ENCODE results near the gene MRGPRD.

DNA sequence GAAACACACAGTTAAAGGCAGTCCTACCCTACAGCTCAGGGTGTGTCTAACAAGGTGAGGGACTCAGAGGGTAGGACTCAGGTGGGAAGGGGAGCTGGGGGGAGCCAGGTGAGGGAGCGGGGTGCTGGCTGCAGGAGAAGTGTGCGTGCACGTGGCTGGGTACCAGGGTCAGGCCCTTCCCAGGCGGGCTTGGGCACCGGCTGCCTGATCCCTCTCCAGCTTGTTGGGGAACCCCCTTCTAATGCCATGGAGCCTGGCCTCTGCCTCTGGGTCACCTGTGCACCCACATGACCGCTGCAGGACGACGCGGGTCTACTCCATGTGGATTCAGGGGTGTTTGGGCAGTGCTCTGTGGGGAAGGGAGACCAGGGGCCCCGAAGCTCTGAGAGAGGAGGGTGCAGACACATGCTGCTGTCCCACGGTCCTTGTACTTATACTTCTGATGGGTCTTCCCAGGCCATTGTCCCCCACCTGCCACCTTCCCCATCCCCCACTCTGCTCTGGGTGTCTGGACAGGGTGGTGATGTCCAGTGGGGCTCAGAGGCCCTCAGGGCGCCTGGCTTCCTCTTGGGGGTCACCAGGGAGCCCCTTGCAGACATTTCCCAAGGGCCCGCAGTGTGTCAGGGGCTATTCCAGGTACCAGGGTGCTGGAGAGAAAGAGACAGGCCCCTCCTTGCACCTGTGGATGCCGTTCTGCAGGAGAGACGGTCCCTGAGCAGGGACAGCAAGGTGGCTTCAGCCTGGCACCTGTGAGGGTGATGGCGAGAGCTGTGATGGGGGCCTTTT, 10.4 kb upstream of the MRGPRD start:
- TF ChIP-seq, protein P1, sequence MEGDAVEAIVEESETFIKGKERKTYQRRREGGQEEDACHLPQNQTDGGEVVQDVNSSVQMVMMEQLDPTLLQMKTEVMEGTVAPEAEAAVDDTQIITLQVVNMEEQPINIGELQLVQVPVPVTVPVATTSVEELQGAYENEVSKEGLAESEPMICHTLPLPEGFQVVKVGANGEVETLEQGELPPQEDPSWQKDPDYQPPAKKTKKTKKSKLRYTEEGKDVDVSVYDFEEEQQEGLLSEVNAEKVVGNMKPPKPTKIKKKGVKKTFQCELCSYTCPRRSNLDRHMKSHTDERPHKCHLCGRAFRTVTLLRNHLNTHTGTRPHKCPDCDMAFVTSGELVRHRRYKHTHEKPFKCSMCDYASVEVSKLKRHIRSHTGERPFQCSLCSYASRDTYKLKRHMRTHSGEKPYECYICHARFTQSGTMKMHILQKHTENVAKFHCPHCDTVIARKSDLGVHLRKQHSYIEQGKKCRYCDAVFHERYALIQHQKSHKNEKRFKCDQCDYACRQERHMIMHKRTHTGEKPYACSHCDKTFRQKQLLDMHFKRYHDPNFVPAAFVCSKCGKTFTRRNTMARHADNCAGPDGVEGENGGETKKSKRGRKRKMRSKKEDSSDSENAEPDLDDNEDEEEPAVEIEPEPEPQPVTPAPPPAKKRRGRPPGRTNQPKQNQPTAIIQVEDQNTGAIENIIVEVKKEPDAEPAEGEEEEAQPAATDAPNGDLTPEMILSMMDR (IDR thresholded peaks at IDR 0.05; ENCODE audit: low read depth, low read length): no peak
- TF ChIP-seq POLR2A (IDR thresholded peaks at IDR 0.05; ENCODE audit: extremely low read depth, insufficient read length) (no peak), MYC (IDR thresholded peaks at IDR 0.05; ENCODE audit: low read depth, low read length) (no peak)
- TF ChIP-seq, protein P2, sequence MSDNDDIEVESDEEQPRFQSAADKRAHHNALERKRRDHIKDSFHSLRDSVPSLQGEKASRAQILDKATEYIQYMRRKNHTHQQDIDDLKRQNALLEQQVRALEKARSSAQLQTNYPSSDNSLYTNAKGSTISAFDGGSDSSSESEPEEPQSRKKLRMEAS (IDR thresholded peaks at IDR 0.05; ENCODE audit: low read depth, low read length): no peak
